Adrenal gland (tissue), 5 donors: ENCODE results near the gene SMIM12.

Experiments used
- POLR2A ChIP-seq, 2 donors: fragments of 450-650 bp; IDR thresholded peaks; one replicate each; pipeline ENCODE4 v1.6.1; 2017; ENCODE audit warnings: antibody characterized with exemption in 2 of 2, mild to moderate bottlenecking in 2 of 2, moderate library complexity in 1 of 2
- TF ChIP-seq, protein P1 (sequence below), 6 experiments: fragments of 450-650 bp in 4 of 6; fragments of 200-600 bp in 2 of 6; sonication (generic) in 1 of 6; IDR thresholded peaks; 1 replicate in 5 of 6; 2 replicates in 1 of 6; pipeline versions ENCODE4 v1.5.1 to v1.8.0; 2016 to 2021; ENCODE audit warnings: antibody characterized with exemption in 6 of 6, mild to moderate bottlenecking in 2 of 6, moderate library complexity in 1 of 6
- donor health status: DM: no; HTN: no; CAD: no.

GRCh38 chr1:34816778-34817177 is 42.8 kb downstream of the SMIM12 start:
- TF ChIP-seq POLR2A (IDR thresholded peaks at IDR 0.05), result no peak
- TF ChIP-seq, protein P1, sequence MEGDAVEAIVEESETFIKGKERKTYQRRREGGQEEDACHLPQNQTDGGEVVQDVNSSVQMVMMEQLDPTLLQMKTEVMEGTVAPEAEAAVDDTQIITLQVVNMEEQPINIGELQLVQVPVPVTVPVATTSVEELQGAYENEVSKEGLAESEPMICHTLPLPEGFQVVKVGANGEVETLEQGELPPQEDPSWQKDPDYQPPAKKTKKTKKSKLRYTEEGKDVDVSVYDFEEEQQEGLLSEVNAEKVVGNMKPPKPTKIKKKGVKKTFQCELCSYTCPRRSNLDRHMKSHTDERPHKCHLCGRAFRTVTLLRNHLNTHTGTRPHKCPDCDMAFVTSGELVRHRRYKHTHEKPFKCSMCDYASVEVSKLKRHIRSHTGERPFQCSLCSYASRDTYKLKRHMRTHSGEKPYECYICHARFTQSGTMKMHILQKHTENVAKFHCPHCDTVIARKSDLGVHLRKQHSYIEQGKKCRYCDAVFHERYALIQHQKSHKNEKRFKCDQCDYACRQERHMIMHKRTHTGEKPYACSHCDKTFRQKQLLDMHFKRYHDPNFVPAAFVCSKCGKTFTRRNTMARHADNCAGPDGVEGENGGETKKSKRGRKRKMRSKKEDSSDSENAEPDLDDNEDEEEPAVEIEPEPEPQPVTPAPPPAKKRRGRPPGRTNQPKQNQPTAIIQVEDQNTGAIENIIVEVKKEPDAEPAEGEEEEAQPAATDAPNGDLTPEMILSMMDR (IDR thresholded peaks at IDR 0.05), result no peak
